ENCODE measurements around the gene PI4K2A.

Gene PI4K2A

GRCh38 chr10:97708167-97708566 is 67.7 kb downstream of the PI4K2A start:
- no peak for DNase-seq

GRCh38 chr10:97708976-97709946 is 68.8 kb downstream of the PI4K2A start:
- DNase-seq: peak; percentile 42

- no peak for DNase-seq
Measured at GRCh38 chr10:97711640-97712572, 71.4 kb downstream of the PI4K2A start.

GRCh38 chr10:97713339-97713825 is 72.9 kb downstream of the PI4K2A start, which contains the start of gene MARVELD1:
Gene MARVELD1 (plus strand): TSS chr10:97713730. CDS start chr10:97713877, 147 bp downstream.
- no peak for DNase-seq

- DNase-seq: peak; percentile 58
Measured at GRCh38 chr10:97713826-97714400, 73.4 kb downstream of the PI4K2A start.

GRCh38 chr10:97714401-97715258 is 74.2 kb downstream of the PI4K2A start:
- no peak for DNase-seq

- no peak for DNase-seq
Measured at GRCh38 chr10:97715259-97715874, 74.9 kb downstream of the PI4K2A start.

GRCh38 chr10:97717627-97718026 is 77.2 kb downstream of the PI4K2A start:
- no peak for DNase-seq

- DNase-seq: no peak
Measured at GRCh38 chr10:97718178-97718577, 77.7 kb downstream of the PI4K2A start.

GRCh38 chr10:97718659-97719142 is 78.2 kb downstream of the PI4K2A start:
- DNase-seq: no peak

GRCh38 chr10:97719602-97720001 is 79.1 kb downstream of the PI4K2A start:
- no peak for DNase-seq

GRCh38 chr10:97721871-97722780 is 81.7 kb downstream of the PI4K2A start:
- no peak for DNase-seq

GRCh38 chr10:97723001-97723400 is 82.5 kb downstream of the PI4K2A start:
- DNase-seq: no peak

GRCh38 chr10:97724341-97724941 is 84.0 kb downstream of the PI4K2A start:
- no peak for DNase-seq
